GM12878 (cell line): ENCODE results near the gene TOR1A. TPM values are rescaled to one million over a fixed set of nuclear protein-coding genes. Genes with fewer than 3 reads are reported as not detected.

Source experiments
- ATAC-seq: fragments of 200-7000 bp; cut with Tn5 transposase; 3 replicates; pipeline ENCODE4 v1.9.1; 2020; ENCODE audit warnings: mild to moderate bottlenecking, moderate library complexity
- BruUV-seq: library from RNA; stranded (reverse); fragments of 400-500 nt; replicated peaks from 2 replicates; lab custom pipeline; 2021; lab: Mats Ljungman, UMichigan
- CTCF ChIA-PET: fragments of 300-600 bp; sonication (Branson Sonifier 250); formaldehyde crosslinking; extraction: SDS; loops from one replicate; lab custom pipeline; 2021; ENCODE audit warnings: inconsistent platforms; lab: Yijun Ruan, JAX
- POLR2A ChIA-PET: fragments of 350-600 bp; formaldehyde crosslinking; extraction: SDS; loops from one replicate; lab custom pipeline; 2021; ENCODE audit warnings: inconsistent platforms; lab: Charles Lee
- RAD21 ChIA-PET: fragments of 300-600 bp; sonication (Branson Sonifier 250); formaldehyde crosslinking; loops from one replicate; lab custom pipeline; 2023; ENCODE audit warnings: antibody characterized with exemption; ENCODE audit not compliant: unreplicated experiment; lab: Charles Lee
- SMC1A ChIA-PET: fragments of 300-600 bp; sonication (Branson Sonifier 250); formaldehyde crosslinking; loops from one replicate; lab custom pipeline; 2023; ENCODE audit not compliant: unreplicated experiment, uncharacterized antibody; lab: Charles Lee
- DNase-seq: peaks from one replicate; pipeline ENCODE4 v3.0.0-alpha.2; 2011; ENCODE audit warnings: low read depth, low spot score
- FAIRE-seq: peaks from 3 replicates; lab custom pipeline; 2011; peaks lifted over from hg19 to GRCh38; lab: Jason Lieb, UNC
- H2AFZ ChIP-seq: 2 replicates; pipeline ENCODE4 v1.6.0; 2011; ENCODE audit warnings: low read depth, low read length, control low read depth; ENCODE audit not compliant: control insufficient read depth
- H3K27ac ChIP-seq: 2 replicates; pipeline ENCODE4 v1.5.1; 2011; ENCODE audit warnings: control low read depth; ENCODE audit not compliant: control insufficient read depth, insufficient read depth
- H3K27me3 ChIP-seq, 2 experiments: replicated peaks in 1 of 2; 2 replicates each; pipeline versions ENCODE4 v1.6.0 to v1.6.1; 2011; ENCODE audit warnings: low read length in 1 of 2; ENCODE audit not compliant: control insufficient read depth in 2 of 2, insufficient read depth in 2 of 2
- H3K36me3 ChIP-seq, 2 experiments: 2 replicates each; pipeline ENCODE4 v1.5.1; 2011; ENCODE audit warnings: low read length in 1 of 2; ENCODE audit not compliant: control insufficient read depth in 2 of 2, insufficient read depth in 2 of 2
- H3K4me1 ChIP-seq: 2 replicates; pipeline ENCODE4 v1.6.1; 2011; ENCODE audit warnings: mild to moderate bottlenecking, low read length, moderate library complexity, mixed read lengths; ENCODE audit not compliant: control insufficient read depth, insufficient read depth
- H3K4me2 ChIP-seq: 2 replicates; pipeline ENCODE4 v1.6.0; 2011; ENCODE audit warnings: control low read depth; ENCODE audit not compliant: control insufficient read depth, insufficient read depth
- H3K4me3 ChIP-seq: fragments of 200-600 bp; sonication (generic); 2 replicates; pipeline ENCODE4 v1.5.1; 2016
- H3K79me2 ChIP-seq: 2 replicates; pipeline ENCODE4 v1.6.0; 2011; ENCODE audit warnings: low read length; ENCODE audit not compliant: control insufficient read depth, insufficient read depth
- H3K9ac ChIP-seq: 2 replicates; pipeline ENCODE4 v1.8.0; 2011; ENCODE audit warnings: low read length, control low read depth, mixed read lengths; ENCODE audit not compliant: control insufficient read depth, insufficient read depth
- H3K9me3 ChIP-seq: replicated peaks from 3 replicates; pipeline ENCODE4 v1.5.1; 2011; ENCODE audit warnings: mild to moderate bottlenecking, low read length; ENCODE audit not compliant: control insufficient read depth, insufficient read depth
- H4K20me1 ChIP-seq: 2 replicates; pipeline ENCODE4 v1.6.0; 2011; ENCODE audit not compliant: control insufficient read depth, insufficient read depth
- BCL11A ChIP-seq: IDR thresholded peaks from 2 replicates; pipeline ENCODE4 v1.6.1; 2011; ENCODE audit warnings: low read depth, low read length
- BCL3 ChIP-seq: IDR thresholded peaks from 2 replicates; pipeline ENCODE4 v1.6.1; 2011; ENCODE audit warnings: borderline replicate concordance, low read depth, mild to moderate bottlenecking, moderate library complexity, low read length; ENCODE audit not compliant: insufficient read depth, poor library complexity, severe bottlenecking
- BCLAF1 ChIP-seq: fragments of 450-650 bp; IDR thresholded peaks from 2 replicates; pipeline ENCODE4 v1.6.1; 2017; ENCODE audit warnings: antibody characterized with exemption, mild to moderate bottlenecking, moderate library complexity
- CHD2 ChIP-seq: IDR thresholded peaks from 2 replicates; pipeline ENCODE4 v1.6.1; 2011; ENCODE audit warnings: low read depth, low read length, improper control_type of control experiment, borderline replicate concordance
- EP300 ChIP-seq, 2 experiments: fragments of 150-350 bp in 1 of 2; IDR thresholded peaks; 2 replicates each; pipeline ENCODE4 v1.6.1; 2011 to 2012; ENCODE audit warnings: low read depth in 2 of 2, low read length in 2 of 2, borderline replicate concordance in 1 of 2, improper control_type of control experiment in 1 of 2, inconsistent platforms in 1 of 2; ENCODE audit not compliant: control insufficient read depth in 1 of 2
- NR2F1 ChIP-seq: fragments of 450-650 bp; conservative IDR thresholded peaks from 2 replicates; pipeline ENCODE4 v1.6.1; 2017; ENCODE audit warnings: mild to moderate bottlenecking
- PAX8 ChIP-seq: fragments of 450-650 bp; IDR thresholded peaks from 2 replicates; pipeline ENCODE4 v1.6.1; 2017; ENCODE audit warnings: mild to moderate bottlenecking, moderate library complexity
- PKNOX1 ChIP-seq: fragments of 450-650 bp; IDR thresholded peaks from 2 replicates; pipeline ENCODE4 v1.6.1; 2016; ENCODE audit warnings: mild to moderate bottlenecking
- POLR2AphosphoS2 ChIP-seq: IDR thresholded peaks from 2 replicates; pipeline ENCODE4 v1.6.1; 2011; ENCODE audit warnings: low read depth, mild to moderate bottlenecking, low read length, improper control_type of control experiment, moderate library complexity
- RAD51 ChIP-seq: fragments of 450-650 bp; IDR thresholded peaks from 2 replicates; pipeline ENCODE4 v1.6.1; 2016; ENCODE audit warnings: moderate library complexity, mild to moderate bottlenecking, inconsistent platforms
- SUPT20H ChIP-seq: IDR thresholded peaks from 2 replicates; pipeline ENCODE4 v1.6.1; 2011; ENCODE audit warnings: low read depth, mild to moderate bottlenecking, low read length, moderate library complexity, borderline replicate concordance; ENCODE audit not compliant: control insufficient read depth
- USF2 ChIP-seq: IDR thresholded peaks from 2 replicates; pipeline ENCODE4 v1.6.1; 2011; ENCODE audit warnings: low read depth, low read length, improper control_type of control experiment, borderline replicate concordance
- ZNF687 ChIP-seq: fragments of 450-650 bp; IDR thresholded peaks from 2 replicates; pipeline ENCODE4 v1.6.1; 2017; ENCODE audit warnings: mild to moderate bottlenecking, moderate library complexity
- WGBS: methylation state at CpG from one replicate; pipeline ENCODE4 v1.1.6; 2016; ENCODE audit warnings: low lambda C conversion rate; ENCODE audit not compliant: insufficient replicate concordance, insufficient coverage; ENCODE audit errors: missing lambda C conversion rate; 5-methylcytosine and 5-hydroxymethylcytosine counted together
- in situ Hi-C: fragments of 300-500 bp; cut with MboI; formaldehyde crosslinking; loops from 9 replicates; pipeline ENCODE4 v1.14.3; 2018; ENCODE audit warnings: mixed read lengths
- intact Hi-C: fragments of 100-400 bp; cut with micrococcal nuclease; formaldehyde crosslinking; loops from one replicate; pipeline ENCODE4 v1.14.2; 2022; ENCODE audit not compliant: unreplicated experiment
- polyA plus RNA-seq, 11 experiments: library from polyadenylated mRNA; depleted of rRNA in 4 of 11; unstranded in 6 of 11; stranded (reverse) in 5 of 11; fragments of >200 nt; fragmentation: Nextera tagmentation in 4 of 11; fragmentation: Illumina TruSeq in 1 of 11; extraction: Ambion mirVana in 4 of 11; extraction: Trizol in 1 of 11; gene quantifications; 1 replicate in 1 of 11; 2 replicates in 10 of 11; pipeline versions ENCODE4 v1.2.1 to v1.2.3, GENCODE V29; 2011 to 2016; ENCODE audit warnings: inconsistent platforms in 2 of 11, missing spikeins in 2 of 11, low read depth in 1 of 11
- total RNA-seq, 4 experiments: library from RNA; depleted of rRNA in 3 of 4; stranded (reverse); fragments of >200 nt in 3 of 4; fragmentation: Illumina TruSeq in 1 of 4; extraction: Trizol in 1 of 4; gene quantifications; 2 replicates each; pipeline versions ENCODE4 v1.2.1 to v1.2.3, GENCODE V29; 2013 to 2021

TOR1A gene
- total and polyA plus RNA-seq, 10 of the 15 experiments (the other 5 are each of a cell fraction or from before 2014, with no cell fraction given), result 3.2 to 60.8 (median 38.6) TPM

GRCh38 chr9:129828969-129829368, 5.0 kb upstream of the TOR1A start:
- Histone ChIP-seq H3K27me3 (no peaks in the 10 kb centered on the region), H4K20me1 (no peaks in the 10 kb centered on the region), H3K27ac (no peak overlapping the region), H3K79me2 (peaks cover 7% of the 10 kb centered on the region), H2AFZ (no peak overlapping the region), H3K9ac (no peak overlapping the region), H3K4me1 (peaks cover 6% of the 10 kb centered on the region)
- RAD21 ChIA-PET, result no interaction called here
- in situ Hi-C loops (loop anchor here (25.0 kb wide), 1 partner anchor 1433 kb away; no protein-coding TSS in a partner anchor), intact Hi-C loops (no loop called here)
- no TSS peak for BruUV-seq
- DNase-seq, result no peak
- FAIRE-seq, result no peak
- ATAC-seq, result no peak
- CTCF ChIA-PET, result no interaction called here
- WGBS, result over 99% methylated on average over 10 of the region's 10 CpGs
- SMC1A ChIA-PET, result no interaction called here
- TF ChIP-seq ZNF687, result no peak
- no peak for TF ChIP-seq BCLAF1
- no peak for TF ChIP-seq USF2
- TF ChIP-seq SUPT20H, result no peak
- TF ChIP-seq POLR2AphosphoS2, result no peak
- TF ChIP-seq RAD51, result no peak
- TF ChIP-seq CHD2, result no peak
- no peak for TF ChIP-seq EP300 (IDR thresholded peaks at IDR 0.05; ENCODE audit: borderline replicate concordance in 1 of 2, control insufficient read depth in 1 of 2, low read depth in 2 of 2, low read length in 2 of 2)
- no peak for TF ChIP-seq NR2F1
- no peak for TF ChIP-seq BCL11A
- no peak for TF ChIP-seq PKNOX1
- no peak for TF ChIP-seq BCL3
- no peak for TF ChIP-seq PAX8
- TF ChIP-seq, all 136 proteins: peak for 0
- Histone ChIP-seq H3K4me3 (no peak overlapping the region), H3K9me3 (no peaks in the 10 kb centered on the region), H3K4me2 (no peak overlapping the region), H3K36me3 (peaks cover 6 to 16% of the 10 kb centered on the region in 2 experiments; a peak in 3 of 4 replicates)
- POLR2A ChIA-PET, result interaction anchor here (0.6 to 1.0 kb wide), 2 partner anchors 11 to 109 kb away, joined by 4 to 6 read pairs; no protein-coding TSS in a partner anchor
